NCI-H1105 (cell line): Measurements from ENCODE around the gene KCNQ1.
A peak's percentile ranks its signal among the peaks of the same experiment; 100 is the strongest.

ENCODE experiments used
- DNase-seq: peaks from one replicate; lab custom pipeline; 2025; lab: John Stamatoyannopoulos, UW

Gene KCNQ1

DNA sequence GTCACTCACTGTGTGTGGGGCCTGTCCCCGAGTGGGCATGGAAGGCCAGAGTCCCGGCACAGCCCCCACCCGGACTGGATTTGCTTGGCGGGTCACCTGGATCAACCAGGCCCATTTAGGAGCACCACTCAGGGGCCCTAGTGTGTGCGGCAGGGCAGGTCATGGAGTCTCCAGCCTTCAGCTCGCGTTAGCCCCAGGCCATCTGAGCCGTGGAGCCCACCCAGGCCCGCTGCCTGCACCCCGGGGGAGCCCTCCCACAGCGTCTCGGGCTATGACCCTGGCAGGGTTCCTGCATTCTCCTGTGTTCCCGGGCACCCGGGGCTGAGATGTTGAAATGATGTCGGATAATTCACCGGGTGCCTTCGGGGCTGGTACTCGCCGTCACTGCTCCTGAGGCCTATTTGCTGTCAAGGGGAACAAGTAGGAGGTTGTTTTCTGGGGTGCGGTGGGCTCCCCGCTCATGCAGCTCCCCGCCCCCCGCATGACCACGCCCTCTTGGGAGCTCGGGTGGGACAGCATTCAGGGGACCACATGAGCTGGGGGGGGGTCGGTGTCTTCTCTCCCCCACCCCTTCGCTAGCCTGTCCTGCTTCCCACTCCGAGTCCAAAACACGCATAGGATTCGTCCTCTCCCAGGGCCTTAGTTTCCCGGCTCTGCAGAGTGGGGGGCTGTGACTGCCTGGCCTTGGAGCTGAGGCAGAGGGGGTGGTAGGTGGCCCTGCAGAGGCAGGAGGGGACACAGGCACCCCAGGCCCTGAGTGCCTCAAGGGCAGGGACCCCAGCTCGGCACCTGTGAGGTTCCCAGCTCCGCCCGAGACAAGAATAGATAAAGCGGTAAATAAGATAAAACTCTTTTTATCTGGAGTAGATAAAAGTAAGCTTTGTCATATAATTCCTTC is 77.2 kb downstream of the KCNQ1 start:
- no peak for DNase-seq

DNA sequence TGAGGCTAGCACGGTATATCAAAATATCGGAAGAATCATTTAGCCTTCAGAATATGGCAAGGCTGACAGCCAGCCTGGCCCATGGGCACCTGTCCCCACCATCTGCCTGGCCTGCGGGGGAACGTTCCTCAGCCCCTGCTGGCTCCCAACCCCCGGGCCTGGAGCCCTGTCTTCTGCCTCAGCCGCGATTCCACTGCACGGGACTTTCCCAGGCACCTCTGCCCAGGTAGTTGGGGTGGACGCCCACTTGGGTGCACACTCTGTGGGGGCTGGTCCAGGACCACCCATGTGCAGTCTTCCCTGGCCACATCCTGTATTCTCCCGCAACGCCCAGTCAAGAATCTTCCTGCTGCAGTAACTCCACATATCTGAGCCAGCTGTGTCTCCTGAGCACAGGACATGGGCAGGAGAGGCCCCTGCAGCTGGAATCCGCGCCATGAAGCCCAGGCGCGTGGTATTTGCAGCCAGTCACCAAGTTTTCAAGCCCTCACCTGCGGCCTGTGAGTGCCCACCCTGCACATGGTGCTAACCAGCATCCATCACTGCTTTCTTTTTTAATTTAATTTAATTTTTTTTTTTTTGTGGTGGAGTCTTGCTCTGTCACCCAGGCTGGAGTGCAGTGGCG is 77.9 kb downstream of the KCNQ1 start:
- DNase-seq: no peak

DNA sequence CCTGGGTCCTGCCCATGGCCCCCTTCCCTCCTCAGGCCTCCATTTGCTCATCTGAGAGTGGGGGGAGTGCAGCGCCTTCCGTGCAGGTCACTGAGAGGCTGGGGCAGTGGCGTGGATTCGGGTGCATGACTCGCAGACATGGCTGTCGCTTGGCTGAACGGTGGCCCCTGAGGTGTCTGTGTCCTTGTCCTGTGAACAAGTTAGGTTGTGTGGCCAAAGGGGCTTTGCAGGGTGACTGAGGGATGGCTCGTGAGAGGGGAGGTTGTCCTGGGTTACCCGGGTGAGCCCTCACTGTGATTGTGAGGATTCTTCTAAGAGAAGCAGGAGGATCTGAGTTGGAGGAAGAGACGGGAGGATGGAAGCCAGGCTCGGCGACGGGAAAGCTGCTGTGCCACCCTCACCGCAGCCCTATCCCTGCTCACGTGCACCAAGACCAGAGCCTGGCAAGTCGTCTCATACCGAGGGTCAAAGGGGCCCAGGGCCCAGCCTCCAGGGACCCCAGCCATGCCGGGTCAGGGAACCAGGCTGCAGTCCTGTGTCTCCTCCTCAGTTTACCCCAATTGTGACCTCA is 79.1 kb downstream of the KCNQ1 start:
- no peak for DNase-seq

DNA sequence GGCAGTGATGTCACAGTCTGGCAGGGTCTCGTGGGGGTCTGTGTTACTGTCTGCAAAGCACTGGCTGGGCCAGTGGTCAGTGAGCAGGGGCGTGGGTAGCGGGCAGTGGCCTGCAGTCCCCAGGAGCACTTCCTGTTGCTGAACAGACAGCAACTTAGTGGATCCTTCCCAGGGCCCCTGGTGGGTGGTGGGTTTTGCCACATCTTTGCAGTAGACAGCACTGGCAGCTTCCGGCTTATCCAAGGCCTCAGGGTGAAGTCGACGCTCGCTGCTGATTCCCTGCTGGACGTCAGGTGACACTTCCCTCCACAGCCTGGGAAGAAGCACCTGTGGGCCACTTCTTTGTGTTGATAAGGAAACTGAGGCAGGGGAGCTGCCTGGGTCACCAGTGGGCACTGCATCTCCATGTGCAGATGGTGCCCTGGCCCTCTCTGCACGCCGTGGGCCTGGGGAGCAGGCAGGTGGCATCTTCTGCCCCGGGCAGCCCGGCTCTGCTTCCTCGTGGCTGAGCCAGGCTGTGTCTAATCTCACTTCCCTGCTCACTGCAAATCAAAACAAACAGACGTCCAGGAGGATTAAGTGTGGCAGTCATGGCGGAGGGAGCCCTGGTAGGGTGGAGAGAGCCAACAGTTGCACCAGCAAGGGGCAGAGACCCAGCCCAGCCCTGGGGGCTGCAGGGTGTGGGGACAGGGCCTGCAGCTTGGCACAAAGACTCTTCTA is 79.8 kb downstream of the KCNQ1 start:
- no peak for DNase-seq

DNA sequence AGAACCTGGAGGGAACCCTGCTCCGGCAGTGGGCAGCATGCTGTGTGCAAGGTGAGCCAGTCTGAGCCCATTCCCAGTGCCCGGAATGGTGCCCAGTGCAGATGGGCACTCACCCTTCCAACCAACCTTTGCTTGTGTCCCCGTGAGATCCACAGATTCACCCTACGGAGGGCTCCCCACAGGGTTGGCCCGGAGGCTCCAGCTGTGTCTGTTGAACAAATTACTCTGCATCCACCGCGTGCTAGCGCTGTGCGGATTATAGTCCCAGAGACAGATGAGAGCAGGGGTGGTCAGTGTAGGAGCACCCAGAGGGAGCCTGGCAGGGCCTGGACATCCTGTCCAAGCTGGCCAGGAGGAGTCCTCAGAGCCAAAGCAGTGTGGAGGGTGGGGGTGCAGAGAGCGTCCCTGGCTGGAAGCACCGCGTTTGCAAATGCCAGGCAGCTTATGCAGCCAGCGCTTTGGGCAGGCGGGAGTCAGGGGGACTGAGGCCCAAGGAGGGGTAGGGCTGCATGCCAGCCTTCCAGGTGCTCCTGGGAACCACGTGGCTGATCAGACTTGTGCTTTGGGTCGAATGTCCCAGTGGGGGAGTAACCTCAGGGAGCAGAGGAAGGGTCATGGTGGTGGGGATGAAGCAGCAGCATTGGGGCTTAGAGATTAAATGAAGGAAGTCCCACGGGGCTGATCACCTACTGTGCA is 80.5 kb downstream of the KCNQ1 start:
- DNase-seq: no peak

DNA sequence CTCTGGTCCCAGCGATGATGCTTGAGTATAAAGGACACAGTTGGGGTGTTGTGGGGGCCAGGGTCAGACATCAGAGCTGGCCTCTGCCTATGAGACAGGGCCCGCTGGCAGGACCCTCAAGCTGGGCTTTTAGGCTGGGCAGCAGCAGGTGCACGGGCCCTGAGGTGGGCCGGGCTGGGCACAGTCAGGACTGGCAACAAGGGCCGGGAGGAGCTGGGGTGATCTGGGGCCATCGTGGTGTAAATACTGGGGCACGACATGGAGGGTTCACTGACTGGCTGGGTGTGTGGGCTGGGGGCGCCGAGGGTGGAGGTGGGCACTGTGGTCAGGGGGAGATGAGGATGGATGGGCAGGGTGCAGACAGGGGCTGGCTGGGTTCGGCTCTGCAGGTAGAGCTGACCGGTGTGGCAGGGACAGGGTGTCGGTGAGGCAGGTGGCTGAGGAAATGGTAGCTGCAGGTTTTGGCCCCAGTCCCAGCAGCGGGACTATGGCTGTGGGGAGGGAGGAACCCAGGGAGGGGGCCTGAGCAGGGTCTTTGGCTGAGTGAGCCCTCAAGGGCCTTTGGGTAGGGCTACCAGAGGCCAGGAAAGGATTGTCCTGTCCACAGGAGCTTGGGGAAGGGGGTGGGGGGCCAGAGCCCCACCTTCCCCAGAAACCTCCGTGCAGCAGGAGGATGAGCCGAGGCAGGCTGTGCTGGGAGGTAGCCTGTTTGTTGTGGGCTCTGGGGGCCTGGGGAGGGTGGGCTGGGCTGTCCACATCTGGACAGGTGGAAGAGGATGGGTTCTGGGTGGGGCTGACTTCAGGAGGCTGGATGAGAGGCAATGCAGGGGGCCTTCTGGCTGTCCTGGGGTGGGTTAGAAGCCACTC is 81.4 kb downstream of the KCNQ1 start:
- DNase-seq: no peak

DNA sequence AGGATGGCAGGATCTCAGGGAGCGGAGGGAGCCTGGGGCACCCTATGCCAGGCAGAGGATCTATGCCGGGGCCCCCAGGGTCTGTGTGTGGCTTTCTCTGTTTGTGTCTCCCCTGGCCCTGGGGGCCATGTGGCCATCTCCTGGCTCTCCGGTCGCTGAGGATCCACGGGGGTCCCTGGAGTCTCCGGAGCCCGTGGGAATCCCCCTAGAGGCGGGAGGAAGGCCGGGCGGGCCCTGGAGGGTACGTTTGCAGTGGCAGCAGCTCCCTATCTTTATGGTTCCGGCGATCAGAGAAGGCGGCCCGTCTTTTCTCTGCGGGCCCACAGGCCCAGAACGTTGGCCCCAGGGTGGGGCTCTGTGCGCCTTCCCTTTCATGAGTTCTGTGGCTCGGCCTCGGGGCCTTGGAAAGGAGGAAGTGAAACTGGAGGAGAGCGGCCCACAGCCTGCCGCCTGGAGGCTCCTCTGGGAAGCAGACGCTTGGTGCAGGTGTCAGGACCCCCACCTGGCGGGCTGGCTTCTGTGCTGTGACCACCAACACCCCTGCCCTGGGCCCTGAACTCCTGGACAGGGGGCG is 82.1 kb downstream of the KCNQ1 start:
- DNase-seq: no peak

DNA sequence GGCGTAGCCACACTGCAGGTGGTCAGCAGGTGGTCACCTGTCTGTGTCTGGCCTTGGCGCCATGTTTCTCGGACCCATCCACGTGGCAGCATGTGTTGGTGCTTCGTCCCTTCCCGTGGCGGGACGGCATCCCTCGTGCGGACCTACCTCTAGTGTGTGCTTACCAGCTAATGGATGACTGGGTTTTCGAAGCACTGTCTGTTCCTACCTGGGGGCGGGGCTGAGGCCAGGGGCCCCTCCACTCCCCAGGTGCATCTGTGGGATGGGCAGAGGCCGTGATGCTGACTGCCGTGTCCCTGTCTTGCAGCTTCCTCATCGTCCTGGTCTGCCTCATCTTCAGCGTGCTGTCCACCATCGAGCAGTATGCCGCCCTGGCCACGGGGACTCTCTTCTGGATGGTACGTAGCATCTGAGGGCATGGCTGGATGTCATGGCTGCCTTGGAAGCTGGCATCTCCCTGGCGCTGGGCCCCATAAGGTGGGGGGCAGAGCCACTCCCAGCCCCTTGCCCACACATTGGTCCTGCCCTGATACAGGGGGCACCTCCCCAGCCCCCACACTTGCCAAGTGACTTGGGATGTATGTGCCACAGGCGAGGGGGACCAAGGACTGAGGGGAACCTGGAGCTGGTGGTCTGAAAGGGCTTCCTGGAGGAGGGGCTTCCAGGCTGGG is 82.9 kb downstream of the KCNQ1 start:
- DNase-seq: no peak

DNA sequence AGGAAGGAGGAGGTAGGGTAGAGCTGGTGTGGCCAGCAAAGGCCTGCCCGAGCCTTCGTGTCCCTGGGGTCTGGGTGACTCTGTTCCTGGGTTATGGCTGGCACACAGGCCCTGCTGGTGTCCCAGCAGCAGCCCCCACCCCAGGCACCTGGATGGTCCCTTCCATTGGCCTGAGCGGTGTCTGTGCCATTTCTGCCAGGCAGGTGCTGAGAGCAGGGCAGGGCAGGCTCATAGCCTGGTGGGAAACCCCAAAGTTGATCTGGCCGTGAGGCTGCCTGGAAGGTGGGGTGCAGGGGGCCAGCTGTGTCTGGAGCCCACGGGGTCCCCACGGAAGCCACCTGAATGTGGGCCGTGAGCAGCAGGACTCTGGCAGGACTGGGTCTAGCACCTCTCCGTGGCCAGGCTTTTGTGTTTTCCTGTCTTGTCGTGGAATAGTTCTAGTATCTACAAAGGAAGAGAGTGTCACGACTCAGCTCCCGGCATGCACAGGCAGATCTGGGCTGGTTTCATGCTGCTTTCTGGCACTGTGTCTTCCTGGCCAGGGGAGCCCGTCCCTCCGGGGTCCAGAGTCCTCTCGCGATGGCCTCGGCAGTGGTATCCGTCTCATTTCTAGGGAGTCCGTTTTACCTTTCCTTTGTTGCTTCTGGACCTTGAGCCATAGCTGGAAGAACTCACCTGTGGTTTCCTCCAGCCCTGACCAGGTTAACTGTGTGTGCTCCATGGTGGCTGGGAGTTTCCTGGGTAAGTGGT is 83.7 kb downstream of the KCNQ1 start:
- no peak for DNase-seq

DNA sequence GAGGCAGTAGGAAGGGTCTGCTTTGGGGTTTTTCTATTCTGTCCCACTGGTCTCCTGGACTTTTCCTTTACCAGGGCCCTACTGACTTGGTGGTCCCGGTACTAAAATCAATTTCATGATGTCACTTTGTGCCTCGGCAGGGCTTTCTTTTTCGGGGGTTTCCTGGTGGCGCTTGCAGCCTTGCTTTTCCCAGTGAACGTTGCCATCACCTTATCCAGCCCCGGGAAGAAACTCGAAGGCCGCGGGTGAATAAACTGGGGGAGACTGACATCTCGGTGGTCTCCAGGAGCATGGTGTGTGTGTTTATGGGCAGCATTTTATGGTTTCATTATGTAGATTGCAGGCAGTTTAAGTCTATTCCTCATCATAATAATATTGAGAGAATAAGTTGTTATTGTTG is 84.4 kb downstream of the KCNQ1 start:
- DNase-seq: no peak

DNA sequence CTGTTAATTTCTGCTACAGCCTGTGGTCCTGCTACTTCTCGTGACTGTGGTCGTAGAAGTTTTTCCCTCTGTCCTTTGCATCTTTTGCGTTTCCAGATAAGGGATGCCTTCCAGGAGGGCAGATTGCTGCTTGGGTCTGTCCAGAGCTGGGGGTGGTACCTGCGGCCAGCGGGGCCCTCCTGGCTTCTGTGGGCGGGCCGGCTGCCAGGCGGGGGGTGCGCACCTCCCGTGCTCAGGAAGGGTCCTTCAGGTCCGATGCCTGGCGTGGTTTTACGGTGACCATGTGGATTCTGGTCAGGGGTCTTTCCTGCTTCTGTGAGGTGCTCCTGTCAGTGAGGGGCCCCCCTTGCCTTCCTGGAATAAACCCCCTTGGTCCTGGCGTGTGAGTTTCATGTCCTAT is 84.8 kb downstream of the KCNQ1 start:
- DNase-seq: no peak

DNA sequence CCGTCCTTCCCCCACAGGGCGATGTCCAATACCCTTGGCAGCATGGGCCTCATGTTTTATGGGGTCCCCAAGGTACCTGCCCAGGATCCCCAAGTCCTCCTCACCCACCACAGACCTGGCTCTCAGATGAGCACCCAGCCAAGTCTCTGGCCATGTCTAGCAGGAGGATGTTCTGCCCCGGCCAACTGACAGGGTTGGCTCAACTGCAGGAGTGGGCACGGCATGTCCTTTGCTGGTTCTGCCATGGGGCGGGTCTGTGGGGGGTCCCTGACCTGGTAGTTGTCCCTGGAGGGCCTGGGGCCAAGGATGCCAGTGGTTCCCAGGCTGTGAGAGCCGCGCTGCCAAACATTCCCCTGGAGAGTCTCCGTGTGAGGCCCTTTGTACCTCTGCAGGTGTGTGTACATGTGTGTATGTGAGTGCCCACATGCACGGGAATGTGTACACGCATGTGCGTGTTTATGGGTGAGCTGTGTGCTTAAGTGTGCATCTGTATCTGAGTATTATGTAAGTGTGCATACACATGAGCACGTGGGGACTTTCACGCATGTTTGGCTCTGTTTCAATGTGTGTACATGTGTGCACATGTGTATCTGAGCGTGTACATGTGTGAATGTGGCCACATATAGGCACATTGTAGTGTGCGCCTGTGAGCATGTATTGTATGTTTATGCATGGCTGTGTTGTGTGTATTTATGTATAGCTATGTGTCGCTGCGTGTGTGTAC is 85.5 kb downstream of the KCNQ1 start:
- DNase-seq: no peak

DNA sequence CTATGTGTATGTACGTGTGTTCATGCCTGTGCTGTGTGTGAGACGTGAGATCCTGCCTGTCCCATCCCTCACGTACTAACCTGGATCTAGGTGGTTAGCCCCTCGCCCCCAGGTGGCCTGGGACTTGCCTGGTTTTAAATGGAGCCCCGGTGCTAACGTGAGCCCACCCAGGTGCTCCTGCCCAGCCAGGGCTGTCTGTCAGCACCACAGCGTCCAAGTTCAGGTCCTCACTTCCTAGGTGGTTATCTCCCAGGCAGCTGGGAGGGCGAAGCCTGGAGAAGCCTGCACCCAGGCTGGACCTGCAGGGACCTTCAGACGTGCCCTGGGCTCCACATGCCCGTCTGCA is 86.0 kb downstream of the KCNQ1 start:
- no peak for DNase-seq

DNA sequence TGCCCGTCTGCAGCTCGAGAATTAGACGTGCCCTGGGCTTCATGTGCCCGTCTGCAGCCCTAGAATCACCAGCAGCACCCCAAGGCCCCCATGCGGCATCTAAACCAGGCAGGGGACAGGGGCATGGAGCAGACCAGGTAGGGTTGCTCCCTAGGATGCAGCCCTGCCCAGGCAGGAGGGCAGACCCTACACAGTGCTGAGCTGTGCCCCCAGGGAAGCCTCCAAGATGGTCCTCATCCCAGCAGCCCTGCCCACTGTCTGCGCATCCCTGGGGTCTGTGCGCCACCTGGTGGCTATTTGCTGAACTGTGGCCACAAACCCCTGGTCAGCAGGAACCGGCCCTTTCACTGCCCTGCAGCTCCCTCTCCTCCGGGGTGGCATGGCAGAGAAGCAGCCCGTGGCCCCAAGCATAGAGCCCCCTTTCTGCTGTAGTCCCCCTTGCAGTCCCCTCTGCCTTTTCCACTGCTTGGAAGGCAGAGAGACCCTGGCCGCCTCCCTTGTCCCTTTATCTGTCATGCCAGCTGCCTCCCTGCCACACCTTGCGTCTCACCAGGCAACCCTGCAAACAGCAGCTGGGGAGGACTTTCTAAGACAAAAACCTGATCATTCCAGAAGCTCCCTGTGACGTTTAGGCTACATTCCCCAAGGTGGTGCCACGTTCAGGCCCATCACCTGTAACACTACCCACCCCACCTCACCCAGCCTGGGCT is 86.6 kb downstream of the KCNQ1 start:
- peak; percentile 32 for DNase-seq

DNA sequence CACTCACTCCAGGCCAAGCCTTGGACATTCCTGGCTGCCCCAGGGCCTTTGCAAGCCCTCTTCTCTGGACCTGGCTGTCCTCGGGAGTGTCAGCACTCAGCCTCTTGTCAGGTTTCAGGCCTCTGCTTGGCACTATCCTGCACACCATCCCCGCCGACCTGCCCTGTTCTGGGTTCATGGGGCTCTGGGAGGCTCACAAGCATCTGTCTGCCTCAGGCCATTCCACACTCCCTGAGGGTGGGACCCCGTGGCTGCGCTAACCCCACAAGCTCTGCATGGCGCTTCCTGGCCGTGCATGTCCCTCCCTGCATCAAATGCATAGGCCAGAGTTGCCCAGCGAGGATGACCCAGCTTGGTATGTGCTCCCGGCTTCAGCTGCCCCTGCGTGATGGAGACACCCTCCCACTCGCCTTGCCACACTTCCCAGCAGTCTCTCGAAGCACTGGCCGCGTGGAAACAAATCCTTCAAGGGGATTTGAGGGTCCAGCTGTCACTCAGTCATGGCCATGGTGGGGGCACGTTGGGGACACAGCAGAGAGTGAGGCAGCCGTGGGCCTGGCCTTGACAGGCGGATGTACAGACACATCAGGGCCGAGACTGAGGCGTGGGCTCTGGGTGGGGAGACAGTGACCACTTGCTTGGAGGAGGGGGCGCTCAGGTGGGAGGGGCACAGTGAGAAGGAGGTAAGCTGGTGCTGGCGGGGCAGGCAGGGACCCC is 87.3 kb downstream of the KCNQ1 start:
- DNase-seq: no peak

DNA sequence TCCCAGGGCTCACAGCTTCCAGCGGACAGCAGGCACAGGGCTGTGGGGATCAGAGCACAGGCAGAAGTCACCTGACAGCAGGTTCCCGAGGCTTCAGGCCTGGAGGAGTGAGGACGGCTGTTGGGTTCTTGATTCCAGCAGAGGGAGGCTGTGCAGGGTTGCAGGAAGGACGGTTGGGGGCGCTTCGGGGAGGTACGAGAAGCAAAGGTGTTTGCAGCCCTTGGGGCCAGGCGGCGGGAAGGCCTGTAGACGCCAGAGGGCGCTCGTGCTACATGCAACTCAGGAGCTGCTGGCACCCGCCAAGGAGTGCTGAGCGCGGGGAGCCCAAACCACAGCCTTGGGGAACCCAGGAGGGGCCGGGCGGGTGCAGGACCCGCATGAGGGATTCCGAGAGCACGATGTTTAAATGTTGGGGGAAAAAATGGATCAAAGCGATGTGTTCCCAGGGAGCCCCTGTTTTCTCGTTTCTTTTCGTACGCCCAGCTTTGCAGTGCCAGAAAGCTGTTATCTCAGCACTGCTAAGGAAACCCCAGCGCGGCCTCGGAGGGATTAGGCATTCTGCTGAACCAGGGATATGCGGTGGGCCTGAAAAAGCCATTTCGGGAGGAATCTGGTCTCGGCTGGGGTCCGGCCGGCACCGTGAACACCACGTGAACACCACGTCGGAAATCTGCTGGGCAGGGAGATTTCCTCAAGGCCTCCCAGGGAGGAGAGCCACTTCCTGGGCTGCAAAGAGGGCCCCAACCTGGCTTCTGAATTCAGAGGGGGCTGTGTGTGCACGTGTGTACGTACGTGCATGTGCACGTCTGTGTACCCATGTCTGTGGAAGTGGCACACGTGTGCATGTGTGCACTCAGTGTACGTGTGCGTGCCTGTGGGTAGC is 88.1 kb downstream of the KCNQ1 start:
- DNase-seq: peak; percentile 92
